Measurements from ENCODE around the gene NECAB2. TPM values are rescaled to one million over a fixed set of nuclear protein-coding genes. Genes with fewer than 3 reads are reported as not detected.

Gene NECAB2
- total RNA-seq, 1 experiment from 2014 or later = 7.4 TPM

DNA sequence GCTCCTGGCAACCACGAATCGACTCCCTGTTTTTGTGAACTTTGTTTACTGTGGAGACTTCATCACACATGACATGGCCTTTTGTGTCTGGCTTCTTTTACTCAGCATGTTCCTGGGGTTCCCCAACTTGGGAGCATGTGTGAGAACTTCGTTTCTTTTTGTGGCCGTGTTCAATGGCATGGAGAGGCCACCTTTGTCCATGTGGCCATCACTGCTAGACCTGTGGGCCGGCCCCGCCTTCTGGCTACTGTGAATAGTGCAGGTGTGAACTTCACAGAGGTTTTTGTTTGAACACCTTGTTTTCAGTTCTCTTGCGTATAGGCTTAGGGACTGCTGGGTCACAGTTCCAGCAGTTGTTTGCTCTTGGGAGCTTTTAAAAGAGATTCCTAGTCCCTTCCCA, 80.2 kb downstream of the NECAB2 start:
- in situ Hi-C loops (cut with HindIII; ENCODE audit: low sequenced_read_pairs) = no loop called here
- DNase-seq (ENCODE audit: low spot score) = no peak

DNA sequence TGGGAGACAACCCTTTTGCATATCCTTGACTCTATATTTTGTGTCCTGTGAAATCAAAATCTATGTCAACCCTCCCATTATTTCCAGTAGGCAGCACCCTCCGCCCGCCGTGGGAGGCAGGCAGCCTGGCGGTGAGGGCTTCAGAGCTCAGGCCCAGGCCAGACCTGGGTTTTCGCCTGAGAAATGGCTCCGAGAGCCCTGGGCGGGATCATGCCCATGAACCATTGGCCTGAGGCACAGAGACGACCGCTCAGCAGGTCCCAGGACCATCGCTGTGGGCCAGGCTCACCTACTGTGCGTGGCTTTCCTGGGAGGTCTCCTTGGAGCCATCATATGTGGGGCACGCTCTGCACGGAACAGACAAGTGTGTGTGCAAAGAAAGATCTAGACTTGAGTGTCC, 80.8 kb downstream of the NECAB2 start:
- in situ Hi-C loops (cut with HindIII; ENCODE audit: low sequenced_read_pairs) = no loop called here

DNA sequence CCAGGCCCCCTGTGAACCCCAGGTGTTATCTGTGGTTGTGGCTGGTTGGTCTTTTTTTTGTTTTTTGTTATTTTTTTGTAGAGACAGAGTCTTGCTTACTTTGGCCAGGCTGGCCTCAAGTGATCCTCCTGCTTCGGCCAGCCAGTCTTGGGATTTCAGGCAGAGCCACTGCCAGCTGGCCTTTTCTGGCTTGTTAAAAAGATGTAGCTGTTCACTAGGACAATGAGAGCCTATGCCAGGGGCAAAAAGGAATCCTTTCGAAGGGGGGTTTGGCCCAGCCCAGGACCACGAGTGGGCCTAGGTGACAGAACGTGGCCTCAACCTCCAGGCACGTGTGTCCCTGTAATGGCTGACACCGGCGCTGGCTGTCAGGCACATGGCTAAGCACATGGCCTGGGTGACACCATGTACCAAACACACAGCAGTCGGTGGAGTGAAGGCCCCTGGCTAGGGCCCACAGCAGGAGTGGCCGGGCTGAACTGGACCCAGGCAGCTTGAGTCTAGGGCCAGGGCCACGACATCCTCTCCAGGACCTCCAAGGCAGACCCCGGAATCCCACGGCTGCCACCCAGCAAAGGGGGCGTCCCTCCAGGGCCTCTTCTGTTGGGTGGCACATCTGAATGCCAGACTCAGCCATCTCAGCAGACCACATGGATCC, 81.5 kb downstream of the NECAB2 start:
- in situ Hi-C loops (cut with HindIII; ENCODE audit: low sequenced_read_pairs) = no loop called here
- DNase-seq (ENCODE audit: low spot score) = no peak

More for the DNA sequence above, 80.8 kb downstream of the NECAB2 start:
- DNase-seq (ENCODE audit: low spot score) = no peak

DNA sequence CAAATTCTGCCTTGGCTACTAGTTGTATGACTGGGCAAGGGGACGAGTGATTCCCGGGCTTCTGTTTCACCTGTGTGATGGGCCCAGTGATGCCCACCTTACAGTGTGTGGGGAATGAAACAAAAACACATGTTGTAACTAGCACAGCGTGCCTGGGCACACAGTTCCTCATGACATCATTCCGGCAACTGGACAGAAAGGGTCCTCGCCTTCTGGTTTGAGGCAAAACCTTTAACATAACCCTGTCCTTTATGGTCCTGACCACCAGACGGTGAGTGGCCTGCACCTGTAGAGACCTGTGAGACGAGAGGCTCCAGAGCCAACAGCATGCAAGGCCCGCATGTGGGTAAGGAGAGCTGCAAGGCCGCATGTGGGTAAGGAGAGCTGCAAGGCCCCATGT, 82.3 kb downstream of the NECAB2 start:
- in situ Hi-C loops (cut with HindIII; ENCODE audit: low sequenced_read_pairs) = no loop called here
- no peak for DNase-seq (ENCODE audit: low spot score)

DNA sequence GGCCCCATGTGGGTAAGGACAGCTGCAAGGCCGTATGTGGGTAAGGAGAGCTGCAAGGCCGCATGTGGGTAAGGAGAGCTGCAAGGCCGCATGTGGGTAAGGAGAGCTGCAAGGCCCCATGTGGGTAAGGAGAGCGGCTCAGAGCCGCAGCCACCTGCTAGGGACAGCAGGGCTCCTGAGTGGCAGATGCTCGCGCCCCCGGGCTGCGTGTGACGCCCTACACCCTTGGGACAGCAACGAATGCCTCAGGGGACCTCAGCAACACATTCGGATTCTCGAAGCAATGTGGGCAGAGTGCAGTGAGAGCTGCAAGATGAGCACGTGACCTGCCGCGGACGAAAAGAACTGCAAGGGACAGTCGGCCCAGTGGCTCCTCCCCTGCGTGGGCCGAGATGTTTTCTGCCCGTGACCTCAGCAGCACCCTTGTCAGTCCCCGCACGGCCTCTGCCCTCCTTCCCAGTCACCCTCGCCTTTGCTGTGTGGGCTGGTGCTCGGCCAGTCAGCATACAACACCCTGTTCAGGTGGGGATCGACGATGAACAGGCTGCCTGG, 84.1 kb downstream of the NECAB2 start:
- in situ Hi-C loops (cut with HindIII; ENCODE audit: low sequenced_read_pairs) = no loop called here

More for the DNA sequence above, 84.1 kb downstream of the NECAB2 start:
- DNase-seq (ENCODE audit: low spot score) = no peak

Other genes with a start within 250 kb of the NECAB2 start
- gene HSBP1, start 160.3 kb upstream of the NECAB2 start, total RNA-seq (2014; rRNA removed; shearing (Covaris generic)) = 291 and 426 TPM in 2 replicates
- 2.8 and 3.6 TPM in 2 replicates for gene MLYCD, start 69.1 kb upstream of the NECAB2 start, total RNA-seq (2014; rRNA removed; shearing (Covaris generic))
- 11.0 and 14.5 TPM in 2 replicates for gene OSGIN1, start 15.0 kb upstream of the NECAB2 start, total RNA-seq (2014; rRNA removed; shearing (Covaris generic))
- not detected in 2 replicates for gene SLC38A8, start 74.6 kb downstream of the NECAB2 start, total RNA-seq (2014; rRNA removed; shearing (Covaris generic))
- 52.5 and 70.6 TPM in 2 replicates for gene MBTPS1, start 148.7 kb downstream of the NECAB2 start, total RNA-seq (2014; rRNA removed; shearing (Covaris generic))
- gene HSDL1, start 176.9 kb downstream of the NECAB2 start, total RNA-seq (2014; rRNA removed; shearing (Covaris generic)) = 37.9 and 44.8 TPM in 2 replicates
- not detected in 2 replicates for gene DNAAF1, start 177.1 kb downstream of the NECAB2 start, total RNA-seq (2014; rRNA removed; shearing (Covaris generic))
- gene TAF1C, start 218.8 kb downstream of the NECAB2 start, total RNA-seq (2014; rRNA removed; shearing (Covaris generic)) = 22.7 and 41.4 TPM in 2 replicates
- not detected in 2 replicates for gene ADAD2, start 222.9 kb downstream of the NECAB2 start, total RNA-seq (2014; rRNA removed; shearing (Covaris generic))